Loucy (cell line): Measurements from ENCODE around the gene IQGAP1.

ENCODE experiments used
- H2AFZ ChIP-seq: fragments of 200-600 bp; sonication (generic); 2 replicates; pipeline ENCODE4 v1.6.0; 2016; ENCODE audit warnings: antibody characterized with exemption, mild to moderate bottlenecking, low read length, moderate library complexity
- H3F3A ChIP-seq: fragments of 200-600 bp; 2 replicates; pipeline ENCODE4 v1.6.0; 2016; ENCODE audit warnings: antibody characterized with exemption, low read depth, mild to moderate bottlenecking
- H3K27me3 ChIP-seq: fragments of 200-600 bp; sonication (generic); 2 replicates; pipeline ENCODE4 v1.6.1; 2014; ENCODE audit warnings: low read length, mild to moderate bottlenecking; ENCODE audit not compliant: insufficient read depth, poor library complexity, severe bottlenecking
- H3K36me3 ChIP-seq: fragments of 200-600 bp; sonication (generic); 2 replicates; pipeline ENCODE4 v1.6.1; 2016; ENCODE audit warnings: low read length; ENCODE audit not compliant: insufficient read depth
- H3K4me1 ChIP-seq: fragments of 200-600 bp; sonication (generic); 2 replicates; pipeline ENCODE4 v1.5.1; 2014; ENCODE audit warnings: low read length, mild to moderate bottlenecking; ENCODE audit not compliant: insufficient read depth, poor library complexity, severe bottlenecking
- H3K4me2 ChIP-seq: fragments of 200-600 bp; sonication (generic); 2 replicates; pipeline ENCODE4 v1.6.0; 2014; ENCODE audit warnings: antibody characterized with exemption, low read length, low read depth, mild to moderate bottlenecking; ENCODE audit not compliant: poor library complexity, severe bottlenecking
- H3K4me3 ChIP-seq: fragments of 200-600 bp; sonication (generic); 2 replicates; pipeline ENCODE4 v1.5.1; 2014; ENCODE audit warnings: low read length, mild to moderate bottlenecking, mixed read lengths; ENCODE audit not compliant: poor library complexity, severe bottlenecking
- H3K79me2 ChIP-seq: fragments of 200-600 bp; sonication (generic); 2 replicates; pipeline ENCODE4 v1.6.1; 2014; ENCODE audit warnings: low read length; ENCODE audit not compliant: insufficient read depth
- H3K9ac ChIP-seq: fragments of 200-600 bp; sonication (generic); 2 replicates; pipeline ENCODE4 v1.6.0; 2014; ENCODE audit warnings: mild to moderate bottlenecking, low read depth, low read length, moderate library complexity; ENCODE audit not compliant: poor library complexity, severe bottlenecking
- H3K9me2 ChIP-seq: fragments of 200-600 bp; sonication (generic); replicated peaks from 2 replicates; pipeline ENCODE4 v1.6.1; 2016; ENCODE audit warnings: low read depth, low read length, mixed read lengths
- H3K9me3 ChIP-seq: fragments of 200-600 bp; sonication (generic); 2 replicates; pipeline ENCODE4 v1.6.1; 2014; ENCODE audit warnings: mild to moderate bottlenecking, antibody characterized with exemption, low read length, low read depth; ENCODE audit not compliant: insufficient read depth
- H4K20me1 ChIP-seq: fragments of 200-600 bp; sonication (generic); 2 replicates; pipeline ENCODE4 v1.6.0; 2014; ENCODE audit warnings: antibody characterized with exemption, low read length, mild to moderate bottlenecking; ENCODE audit not compliant: insufficient read depth, poor library complexity, severe bottlenecking
- EZH2phosphoT487 ChIP-seq: fragments of 200-600 bp; IDR thresholded peaks from 2 replicates; pipeline ENCODE4 v1.6.1; 2018; ENCODE audit warnings: antibody characterized with exemption, mild to moderate bottlenecking, moderate library complexity, borderline replicate concordance
- TF ChIP-seq, protein P1 (sequence below): fragments of 200-600 bp; sonication (generic); conservative IDR thresholded peaks from 2 replicates; pipeline ENCODE4 v1.5.1; 2014; ENCODE audit warnings: mild to moderate bottlenecking, antibody characterized with exemption, low read length

IQGAP1 gene

DNA sequence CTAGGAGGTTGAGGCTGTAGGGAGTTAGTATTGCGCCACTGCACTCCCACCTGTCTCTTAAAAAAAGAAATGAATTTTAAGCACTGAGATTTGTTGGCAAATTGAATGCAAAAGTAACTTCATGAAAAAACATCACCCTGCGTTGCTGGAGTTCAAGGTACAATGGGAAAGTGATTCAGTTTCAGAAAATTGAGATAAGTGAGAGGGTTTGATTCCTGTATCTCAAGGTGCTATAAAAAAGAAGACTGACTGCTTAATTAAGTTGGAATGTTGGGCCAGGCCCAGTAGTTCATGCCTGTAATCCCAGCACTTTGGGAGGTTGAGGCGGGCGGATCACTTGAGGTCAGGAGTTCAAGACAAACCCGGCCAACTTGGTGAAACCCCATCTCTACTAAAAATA lies 39.1 kb downstream of the IQGAP1 start:
- peaks cover 11% of the 10 kb centered on the region for H4K20me1 ChIP-seq
- no peaks in the 10 kb centered on the region for H3K4me1 ChIP-seq
- no peak overlapping the region for H2AFZ ChIP-seq
- H3K9ac ChIP-seq, result no peak overlapping the region
- no peak overlapping the region for H3K4me3 ChIP-seq
- no peak overlapping the region for H3K4me2 ChIP-seq
- H3K36me3 ChIP-seq, result peaks cover 29% of the 10 kb centered on the region
- H3K9me3 ChIP-seq, result no peaks in the 10 kb centered on the region
- H3F3A ChIP-seq, result no peaks in the 10 kb centered on the region
- no peaks in the 10 kb centered on the region for H3K9me2 ChIP-seq
- H3K79me2 ChIP-seq, result peaks cover 25% of the 10 kb centered on the region
- no peak for TF ChIP-seq EZH2phosphoT487
- TF ChIP-seq, protein P1, sequence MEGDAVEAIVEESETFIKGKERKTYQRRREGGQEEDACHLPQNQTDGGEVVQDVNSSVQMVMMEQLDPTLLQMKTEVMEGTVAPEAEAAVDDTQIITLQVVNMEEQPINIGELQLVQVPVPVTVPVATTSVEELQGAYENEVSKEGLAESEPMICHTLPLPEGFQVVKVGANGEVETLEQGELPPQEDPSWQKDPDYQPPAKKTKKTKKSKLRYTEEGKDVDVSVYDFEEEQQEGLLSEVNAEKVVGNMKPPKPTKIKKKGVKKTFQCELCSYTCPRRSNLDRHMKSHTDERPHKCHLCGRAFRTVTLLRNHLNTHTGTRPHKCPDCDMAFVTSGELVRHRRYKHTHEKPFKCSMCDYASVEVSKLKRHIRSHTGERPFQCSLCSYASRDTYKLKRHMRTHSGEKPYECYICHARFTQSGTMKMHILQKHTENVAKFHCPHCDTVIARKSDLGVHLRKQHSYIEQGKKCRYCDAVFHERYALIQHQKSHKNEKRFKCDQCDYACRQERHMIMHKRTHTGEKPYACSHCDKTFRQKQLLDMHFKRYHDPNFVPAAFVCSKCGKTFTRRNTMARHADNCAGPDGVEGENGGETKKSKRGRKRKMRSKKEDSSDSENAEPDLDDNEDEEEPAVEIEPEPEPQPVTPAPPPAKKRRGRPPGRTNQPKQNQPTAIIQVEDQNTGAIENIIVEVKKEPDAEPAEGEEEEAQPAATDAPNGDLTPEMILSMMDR, result no peak
- H3K27me3 ChIP-seq, result no peaks in the 10 kb centered on the region

DNA sequence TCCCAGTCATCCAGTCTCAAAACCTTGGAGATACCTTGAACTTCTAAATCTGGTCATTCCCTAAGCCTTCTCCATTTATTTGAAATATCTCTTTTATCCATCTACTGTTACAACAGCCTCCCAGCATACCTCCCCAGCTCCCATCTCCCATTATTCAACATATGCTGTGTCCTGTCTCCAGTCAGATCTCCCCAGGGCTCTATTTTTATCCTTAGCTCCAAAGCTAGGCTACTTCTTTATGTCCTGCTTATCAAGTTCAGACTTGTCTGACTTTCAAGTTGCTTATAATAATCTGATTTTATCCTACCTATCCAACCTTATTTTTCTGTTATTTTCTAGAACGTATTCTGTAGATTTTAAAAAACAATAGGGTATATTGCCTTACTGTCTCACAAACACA lies 44.2 kb downstream of the IQGAP1 start:
- H3K36me3 ChIP-seq, result peaks cover 45% of the 10 kb centered on the region

GRCh38 chr15:90435652-90436337 lies 47.8 kb downstream of the IQGAP1 start:
- Histone ChIP-seq H3F3A (no peaks in the 10 kb centered on the region), H2AFZ (no peak overlapping the region), H3K79me2 (no peaks in the 10 kb centered on the region), H3K9me2 (no peaks in the 10 kb centered on the region), H3K27me3 (no peaks in the 10 kb centered on the region), H3K4me3 (no peak overlapping the region), H3K4me1 (no peaks in the 10 kb centered on the region), H3K36me3 (peaks cover 43% of the 10 kb centered on the region; the same call in 1 of the 2 replicates), H3K4me2 (no peak overlapping the region), H3K9me3 (no peaks in the 10 kb centered on the region), H3K9ac (no peak overlapping the region), H4K20me1 (no peaks in the 10 kb centered on the region)
- TF ChIP-seq, protein P1, result no peak
- TF ChIP-seq EZH2phosphoT487, result no peak

More for the DNA sequence above, 44.2 kb downstream of the IQGAP1 start:
- H3K27me3 ChIP-seq, result no peaks in the 10 kb centered on the region
- H3K9ac ChIP-seq, result no peak overlapping the region
- no peaks in the 10 kb centered on the region for H3F3A ChIP-seq
- TF ChIP-seq EZH2phosphoT487, result no peak
- TF ChIP-seq, protein P1, result no peak
- no peak overlapping the region for H3K4me3 ChIP-seq
- H3K4me2 ChIP-seq, result no peak overlapping the region
- no peak overlapping the region for H2AFZ ChIP-seq
- no peaks in the 10 kb centered on the region for H4K20me1 ChIP-seq
- no peaks in the 10 kb centered on the region for H3K4me1 ChIP-seq
- no peaks in the 10 kb centered on the region for H3K9me3 ChIP-seq
- no peaks in the 10 kb centered on the region for H3K79me2 ChIP-seq
- no peaks in the 10 kb centered on the region for H3K9me2 ChIP-seq
